HepG2 (cell line): ENCODE measurements around the gene GPER1. TPM values are rescaled to one million over a fixed set of nuclear protein-coding genes. Genes with fewer than 3 reads are reported as not detected.
A peak's percentile ranks its signal among the peaks of the same experiment; 100 is the strongest.

Experiments used
- AGO2 ChIP-seq: fragments of 200-400 bp; formaldehyde crosslinking; optimal IDR thresholded peaks from 2 replicates; pipeline ENCODE3; 2017; ENCODE audit warnings: mild to moderate bottlenecking, low read depth, low read length, moderate library complexity
- CCAR2 ChIP-seq: fragments of 200-400 bp; formaldehyde crosslinking; optimal IDR thresholded peaks from 2 replicates; pipeline ENCODE3; 2018; ENCODE audit warnings: low read depth, mild to moderate bottlenecking, low read length, moderate library complexity
- KAT7 ChIP-seq: IDR thresholded peaks from 2 replicates; pipeline ENCODE4 v1.6.1; 2018; ENCODE audit warnings: borderline replicate concordance, missing compliant biosample characterization
- MAF1 ChIP-seq: sonication (generic); formaldehyde crosslinking; IDR thresholded peaks from 2 replicates; pipeline ENCODE4 v1.5.0; 2020; ENCODE audit warnings: missing genetic modification reagents, borderline replicate concordance
- PRPF4 ChIP-seq: fragments of 200-400 bp; formaldehyde crosslinking; IDR thresholded peaks from 2 replicates; pipeline ENCODE4 v1.6.1; 2016; ENCODE audit warnings: low read length, low read depth; ENCODE audit not compliant: poor library complexity, severe bottlenecking
- SP4 ChIP-seq: sonication (generic); formaldehyde crosslinking; IDR thresholded peaks from 2 replicates; pipeline ENCODE4 v1.8.1; 2023; ENCODE audit warnings: mild to moderate bottlenecking, missing genetic modification reagents
- U2AF1 ChIP-seq: fragments of 200-400 bp; formaldehyde crosslinking; optimal IDR thresholded peaks from 2 replicates; pipeline ENCODE3; 2017; ENCODE audit warnings: mild to moderate bottlenecking, low read depth, low read length
- XRCC5 ChIP-seq: fragments of 200-400 bp; formaldehyde crosslinking; optimal IDR thresholded peaks from 2 replicates; pipeline ENCODE3; 2017; ENCODE audit warnings: mild to moderate bottlenecking, low read length
- ZKSCAN1 ChIP-seq: fragments of 150-350 bp; IDR thresholded peaks from 2 replicates; pipeline ENCODE4 v1.6.1; 2014; ENCODE audit warnings: low read length
- ZNF530 ChIP-seq: sonication (generic); formaldehyde crosslinking; IDR thresholded peaks from 2 replicates; pipeline ENCODE4 v1.5.0; 2020; ENCODE audit warnings: low read depth, mild to moderate bottlenecking, missing genetic modification reagents
- ZNF567 ChIP-seq: sonication (generic); formaldehyde crosslinking; IDR thresholded peaks from 2 replicates; pipeline ENCODE4 v1.8.1; 2023; ENCODE audit warnings: mild to moderate bottlenecking, missing genetic modification reagents, borderline replicate concordance
- ZNF660 ChIP-seq: sonication (generic); formaldehyde crosslinking; IDR thresholded peaks from 2 replicates; pipeline ENCODE4 v1.5.1; 2020; ENCODE audit warnings: mild to moderate bottlenecking, low read depth, missing genetic modification reagents, borderline replicate concordance
- polyA plus RNA-seq, 8 experiments: library from polyadenylated mRNA; depleted of rRNA in 3 of 8; stranded (reverse) in 7 of 8; unstranded in 1 of 8; fragments of >200 nt; fragmentation: Illumina TruSeq in 4 of 8; extraction: Trizol in 4 of 8; gene quantifications; 2 replicates each; pipeline versions ENCODE4 v1.2.1 to v1.2.3, GENCODE V29; 2011 to 2016; ENCODE audit warnings: low read depth in 4 of 8, missing spikeins in 1 of 8, mixed read lengths in 1 of 8; ENCODE audit not compliant: insufficient read depth in 1 of 8
- total RNA-seq, 5 experiments: library from RNA; depleted of rRNA; stranded (reverse); fragments of >200 nt; fragmentation: Illumina TruSeq; extraction: Trizol; gene quantifications; 2 replicates each; pipeline ENCODE4 v1.2.3, GENCODE V29; 2016; ENCODE audit warnings: low read depth in 1 of 5
- TF ChIP-seq, protein P1 (sequence below): sonication (generic); formaldehyde crosslinking; IDR thresholded peaks from 2 replicates; pipeline ENCODE4 v1.4.0; 2020; ENCODE audit warnings: missing genetic modification reagents
- TF ChIP-seq, protein P2 (sequence below): sonication (generic); formaldehyde crosslinking; IDR thresholded peaks from 2 replicates; pipeline ENCODE4 v1.4.0; 2020; ENCODE audit warnings: missing genetic modification reagents; ENCODE audit errors: not compliant biosample characterization
- TF ChIP-seq, protein P3 (sequence below), 2 experiments: sonication (generic) in 1 of 2; formaldehyde crosslinking in 1 of 2; IDR thresholded peaks; 2 replicates each; pipeline versions ENCODE4 v1.4.0 to v1.6.1; 2016 to 2020; ENCODE audit warnings: borderline replicate concordance in 1 of 2, low read depth in 1 of 2, mild to moderate bottlenecking in 1 of 2, missing genetic modification reagents in 1 of 2
- TF ChIP-seq, protein P4 (sequence below): sonication (generic); formaldehyde crosslinking; IDR thresholded peaks from 2 replicates; pipeline ENCODE4 v1.5.0; 2020; ENCODE audit warnings: mild to moderate bottlenecking, missing genetic modification reagents

The GPER1 gene
- total and polyA plus RNA-seq, 2 of the 13 experiments (the other 11 are each of a cell fraction or from before 2014, with no cell fraction given): 12.7 to 19.7 TPM

DNA sequence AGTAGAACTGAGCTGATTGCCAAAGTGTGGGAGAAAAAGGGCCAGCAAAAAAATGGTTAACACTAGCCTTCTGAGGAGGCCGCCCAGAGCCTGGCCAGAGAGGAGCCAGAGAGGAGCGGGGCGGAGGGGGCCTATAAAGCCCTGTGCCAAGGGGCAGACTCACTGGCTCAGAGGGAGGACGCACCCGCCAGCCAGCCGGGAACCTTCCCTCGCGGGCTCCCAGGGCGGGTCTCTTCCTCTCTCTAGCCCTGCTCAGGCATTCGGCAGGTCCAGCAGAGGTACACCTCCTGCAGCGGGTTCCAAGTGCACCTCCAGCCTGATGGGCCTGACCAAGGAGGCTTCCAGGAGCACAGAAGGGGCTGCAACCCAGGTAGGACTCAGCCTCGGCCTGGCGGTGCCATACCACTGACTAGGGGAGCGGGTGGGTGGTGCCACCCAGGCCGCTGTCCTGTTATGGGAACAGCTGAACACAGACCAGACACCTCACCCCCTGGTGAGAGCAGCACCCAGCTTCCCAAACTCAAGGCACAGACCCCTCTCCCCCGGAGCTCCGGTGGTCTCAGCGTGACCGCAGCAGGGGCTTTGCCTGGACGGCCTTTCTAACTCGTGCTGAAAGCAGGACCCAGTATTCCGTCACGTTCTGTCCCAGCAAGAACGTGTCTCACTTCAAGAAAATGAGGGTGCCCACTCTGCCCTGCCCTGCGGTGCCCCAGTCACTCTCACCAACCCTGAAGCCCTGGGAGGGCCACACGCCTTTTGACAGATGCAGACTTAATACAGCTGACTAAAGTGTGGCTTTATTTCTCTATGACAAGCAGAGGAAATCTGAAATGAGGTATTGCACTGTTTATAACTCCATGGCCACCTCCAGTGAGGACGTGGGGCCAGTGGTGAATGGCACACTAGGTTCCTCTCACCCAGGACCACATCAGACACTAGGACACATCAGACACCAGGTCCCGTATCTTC lies at the start of gene GPER1 (continued):
- 0 out of 2 replicates have a peak, but pooled peaks have one; percentile 65 for TF ChIP-seq MAF1 (CRISPR knock-in tag)
- no peak for TF ChIP-seq PRPF4
- TF ChIP-seq, protein P1, sequence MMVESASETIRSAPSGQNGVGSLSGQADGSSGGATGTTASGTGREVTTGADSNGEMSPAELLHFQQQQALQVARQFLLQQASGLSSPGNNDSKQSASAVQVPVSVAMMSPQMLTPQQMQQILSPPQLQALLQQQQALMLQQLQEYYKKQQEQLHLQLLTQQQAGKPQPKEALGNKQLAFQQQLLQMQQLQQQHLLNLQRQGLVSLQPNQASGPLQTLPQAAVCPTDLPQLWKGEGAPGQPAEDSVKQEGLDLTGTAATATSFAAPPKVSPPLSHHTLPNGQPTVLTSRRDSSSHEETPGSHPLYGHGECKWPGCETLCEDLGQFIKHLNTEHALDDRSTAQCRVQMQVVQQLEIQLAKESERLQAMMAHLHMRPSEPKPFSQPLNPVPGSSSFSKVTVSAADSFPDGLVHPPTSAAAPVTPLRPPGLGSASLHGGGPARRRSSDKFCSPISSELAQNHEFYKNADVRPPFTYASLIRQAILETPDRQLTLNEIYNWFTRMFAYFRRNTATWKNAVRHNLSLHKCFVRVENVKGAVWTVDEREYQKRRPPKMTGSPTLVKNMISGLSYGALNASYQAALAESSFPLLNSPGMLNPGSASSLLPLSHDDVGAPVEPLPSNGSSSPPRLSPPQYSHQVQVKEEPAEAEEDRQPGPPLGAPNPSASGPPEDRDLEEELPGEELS (CRISPR knock-in tag): peak; percentile 45; the same call in 1 of the 2 replicates
- peak; percentile 30 for TF ChIP-seq XRCC5
- TF ChIP-seq SP4 (CRISPR knock-in tag): peak; percentile 48; the same call in 1 of the 2 replicates
- no peak for TF ChIP-seq ZNF567 (CRISPR knock-in tag)
- TF ChIP-seq, protein P2, sequence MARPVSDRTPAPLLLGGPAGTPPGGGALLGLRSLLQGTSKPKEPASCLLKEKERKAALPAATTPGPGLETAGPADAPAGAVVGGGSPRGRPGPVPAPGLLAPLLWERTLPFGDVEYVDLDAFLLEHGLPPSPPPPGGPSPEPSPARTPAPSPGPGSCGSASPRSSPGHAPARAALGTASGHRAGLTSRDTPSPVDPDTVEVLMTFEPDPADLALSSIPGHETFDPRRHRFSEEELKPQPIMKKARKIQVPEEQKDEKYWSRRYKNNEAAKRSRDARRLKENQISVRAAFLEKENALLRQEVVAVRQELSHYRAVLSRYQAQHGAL (CRISPR knock-in tag): peak; percentile 28
- TF ChIP-seq ZNF530 (CRISPR knock-in tag): no peak
- TF ChIP-seq, protein P3, sequence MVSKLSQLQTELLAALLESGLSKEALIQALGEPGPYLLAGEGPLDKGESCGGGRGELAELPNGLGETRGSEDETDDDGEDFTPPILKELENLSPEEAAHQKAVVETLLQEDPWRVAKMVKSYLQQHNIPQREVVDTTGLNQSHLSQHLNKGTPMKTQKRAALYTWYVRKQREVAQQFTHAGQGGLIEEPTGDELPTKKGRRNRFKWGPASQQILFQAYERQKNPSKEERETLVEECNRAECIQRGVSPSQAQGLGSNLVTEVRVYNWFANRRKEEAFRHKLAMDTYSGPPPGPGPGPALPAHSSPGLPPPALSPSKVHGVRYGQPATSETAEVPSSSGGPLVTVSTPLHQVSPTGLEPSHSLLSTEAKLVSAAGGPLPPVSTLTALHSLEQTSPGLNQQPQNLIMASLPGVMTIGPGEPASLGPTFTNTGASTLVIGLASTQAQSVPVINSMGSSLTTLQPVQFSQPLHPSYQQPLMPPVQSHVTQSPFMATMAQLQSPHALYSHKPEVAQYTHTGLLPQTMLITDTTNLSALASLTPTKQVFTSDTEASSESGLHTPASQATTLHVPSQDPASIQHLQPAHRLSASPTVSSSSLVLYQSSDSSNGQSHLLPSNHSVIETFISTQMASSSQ (IDR thresholded peaks at IDR 0.05; ENCODE audit: low read depth): no peak
- TF ChIP-seq, protein P3 (CRISPR knock-in tag; IDR thresholded peaks at IDR 0.05; ENCODE audit: borderline replicate concordance): no peak
- TF ChIP-seq ZKSCAN1: no peak
- no peak for TF ChIP-seq CCAR2
- TF ChIP-seq, protein P4, sequence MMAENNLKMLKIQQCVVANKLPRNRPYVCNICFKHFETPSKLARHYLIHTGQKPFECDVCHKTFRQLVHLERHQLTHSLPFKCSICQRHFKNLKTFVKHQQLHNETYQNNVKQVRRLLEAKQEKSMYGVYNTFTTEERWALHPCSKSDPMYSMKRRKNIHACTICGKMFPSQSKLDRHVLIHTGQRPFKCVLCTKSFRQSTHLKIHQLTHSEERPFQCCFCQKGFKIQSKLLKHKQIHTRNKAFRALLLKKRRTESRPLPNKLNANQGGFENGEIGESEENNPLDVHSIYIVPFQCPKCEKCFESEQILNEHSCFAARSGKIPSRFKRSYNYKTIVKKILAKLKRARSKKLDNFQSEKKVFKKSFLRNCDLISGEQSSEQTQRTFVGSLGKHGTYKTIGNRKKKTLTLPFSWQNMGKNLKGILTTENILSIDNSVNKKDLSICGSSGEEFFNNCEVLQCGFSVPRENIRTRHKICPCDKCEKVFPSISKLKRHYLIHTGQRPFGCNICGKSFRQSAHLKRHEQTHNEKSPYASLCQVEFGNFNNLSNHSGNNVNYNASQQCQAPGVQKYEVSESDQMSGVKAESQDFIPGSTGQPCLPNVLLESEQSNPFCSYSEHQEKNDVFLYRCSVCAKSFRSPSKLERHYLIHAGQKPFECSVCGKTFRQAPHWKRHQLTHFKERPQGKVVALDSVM: peak; percentile 57
- peak; percentile 23; the same call in 1 of the 2 replicates for TF ChIP-seq KAT7 (CRISPR knock-in tag)
- no peak for TF ChIP-seq U2AF1
- TF ChIP-seq AGO2: peak; percentile 85
- no peak for TF ChIP-seq ZNF660 (CRISPR knock-in tag)
